HCT116 (cell line): ENCODE measurements around the gene ARL6. TPM values are rescaled to one million over a fixed set of nuclear protein-coding genes. Genes with fewer than 3 reads are reported as not detected.
"Not testable (repeated sequence)": the region's sequence is repeated elsewhere in the genome, so short reads cannot be mapped to it uniquely, and the experiment has no call there.

Experiments
- ATAC-seq: fragments of 200-7000 bp; cut with Tn5 transposase; 2 replicates; pipeline ENCODE4 v1.9.1; 2020; ENCODE audit warnings: mild to moderate bottlenecking, moderate library complexity
- BruUV-seq: library from RNA; stranded (reverse); fragments of 400-500 nt; replicated peaks from 2 replicates; lab custom pipeline; 2021; lab: Mats Ljungman, UMichigan
- CTCF ChIA-PET: fragments of 300-600 bp; sonication (Branson Sonifier 250); formaldehyde crosslinking; loops from one replicate; lab custom pipeline; 2021; ENCODE audit warnings: antibody characterized with exemption; lab: Charles Lee
- POLR2A ChIA-PET: fragments of 300-600, 350-600 bp; sonication (Branson Sonifier 250); formaldehyde crosslinking; loops from one replicate; lab custom pipeline; 2021; ENCODE audit warnings: antibody characterized with exemption; lab: Charles Lee
- RAD21 ChIA-PET, 2 experiments: fragments of 300-600 bp; sonication (Branson Sonifier 250); formaldehyde crosslinking; loops; one replicate each; lab custom pipeline; 2023; ENCODE audit warnings: low total read pairs in 2 of 2; ENCODE audit not compliant: uncharacterized antibody in 2 of 2, unreplicated experiment in 2 of 2, low non-redundant PET in 1 of 2; lab: Charles Lee
- DNase-seq: peaks from one replicate; pipeline ENCODE4 v3.0.0-alpha.2; 2010; ENCODE audit warnings: low read depth, low spot score
- H2AFZ ChIP-seq: fragments of 200-600 bp; shearing (Covaris generic), sonication (generic); 2 replicates; pipeline ENCODE4 v1.6.1; 2017; ENCODE audit warnings: low read depth, mixed run types, mixed read lengths, antibody characterized with exemption, low read length; ENCODE audit not compliant: poor library complexity, severe bottlenecking
- H3K27ac ChIP-seq: 2 replicates; pipeline ENCODE4 v1.5.1; 2012; ENCODE audit warnings: low read depth, low read length
- H3K27me3 ChIP-seq: fragments of 200-600 bp; sonication (generic); 2 replicates; pipeline ENCODE4 v1.6.1; 2016; ENCODE audit warnings: mixed run types, low read length, mixed read lengths; ENCODE audit not compliant: insufficient read depth
- H3K36me3 ChIP-seq, 2 experiments: fragments of 200-500 bp in 1 of 2; fragments of 200-600 bp in 1 of 2; sonication (Bioruptor generic) in 1 of 2; sonication (generic) in 1 of 2; 2 replicates each; pipeline versions ENCODE4 v1.5.1 to v1.6.1; 2014 to 2016; ENCODE audit warnings: low read length in 2 of 2, inconsistent platforms in 1 of 2, mixed read lengths in 1 of 2, mixed run types in 1 of 2; ENCODE audit not compliant: insufficient read depth in 2 of 2, control insufficient read depth in 1 of 2
- H3K4me1 ChIP-seq, 2 experiments: fragments of 200-600 bp in 1 of 2; sonication (generic) in 1 of 2; 2 replicates each; pipeline versions ENCODE4 v1.5.1 to v1.6.1; 2012 to 2017; ENCODE audit warnings: low read length in 2 of 2, inconsistent platforms in 1 of 2, mild to moderate bottlenecking in 1 of 2, mixed read lengths in 1 of 2, mixed run types in 1 of 2, moderate library complexity in 1 of 2; ENCODE audit not compliant: insufficient read depth in 2 of 2, control insufficient read depth in 1 of 2
- H3K4me2 ChIP-seq: fragments of 200-600 bp; sonication (generic); 2 replicates; pipeline ENCODE4 v1.6.1; 2017; ENCODE audit warnings: mixed run types, low read length, mixed read lengths
- H3K4me3 ChIP-seq, 2 experiments: fragments of 200-600 bp in 1 of 2; sonication (generic) in 1 of 2; replicated peaks in 1 of 2; 2 replicates each; pipeline ENCODE4 v1.5.1; 2011 to 2016; ENCODE audit warnings: low read length in 2 of 2, control low read depth in 1 of 2, low read depth in 1 of 2, mild to moderate bottlenecking in 1 of 2, mixed read lengths in 1 of 2, mixed run types in 1 of 2
- H3K79me2 ChIP-seq: fragments of 200-600 bp; sonication (generic); 2 replicates; pipeline ENCODE4 v1.6.1; 2017; ENCODE audit warnings: mild to moderate bottlenecking, mixed run types, low read length, moderate library complexity, mixed read lengths; ENCODE audit not compliant: insufficient read depth
- H3K9ac ChIP-seq: fragments of 200-600 bp; sonication (generic); 2 replicates; pipeline ENCODE4 v1.6.1; 2016; ENCODE audit warnings: low read length, mixed read lengths
- H3K9me2 ChIP-seq: fragments of 200-600 bp; sonication (generic), shearing (Covaris generic); 2 replicates; pipeline ENCODE4 v1.6.1; 2017; ENCODE audit warnings: mixed run types, mild to moderate bottlenecking, moderate library complexity; ENCODE audit not compliant: insufficient read depth
- H3K9me3 ChIP-seq, 2 experiments: fragments of 200-500 bp in 1 of 2; fragments of 200-600 bp in 1 of 2; sonication (Bioruptor generic) in 1 of 2; sonication (generic) in 1 of 2; 2 replicates each; pipeline ENCODE4 v1.6.1; 2014 to 2017; ENCODE audit warnings: low read length in 2 of 2, mixed read lengths in 2 of 2, inconsistent platforms in 1 of 2, low read depth in 1 of 2, mild to moderate bottlenecking in 1 of 2, mixed run types in 1 of 2, moderate library complexity in 1 of 2; ENCODE audit not compliant: control insufficient read depth in 1 of 2, insufficient read depth in 1 of 2
- H4K20me1 ChIP-seq: fragments of 200-600 bp; sonication (generic), shearing (Covaris generic); 2 replicates; pipeline ENCODE4 v1.6.1; 2017; ENCODE audit warnings: mixed run types, mild to moderate bottlenecking, moderate library complexity; ENCODE audit not compliant: insufficient read depth
- EGR1 ChIP-seq: IDR thresholded peaks from 2 replicates; pipeline ENCODE4 v1.6.1; 2012; ENCODE audit warnings: low read depth
- FOSL1 ChIP-seq: IDR thresholded peaks from 2 replicates; pipeline ENCODE4 v1.6.1; 2012; ENCODE audit warnings: low read depth
- REST ChIP-seq: IDR thresholded peaks from 2 replicates; pipeline ENCODE4 v1.6.1; 2012; ENCODE audit warnings: low read depth
- SP1 ChIP-seq: IDR thresholded peaks from 2 replicates; pipeline ENCODE4 v1.6.1; 2012; ENCODE audit warnings: low read depth
- YY1 ChIP-seq: IDR thresholded peaks from 2 replicates; pipeline ENCODE4 v1.6.1; 2011; ENCODE audit warnings: low read length, low read depth, moderate library complexity, mild to moderate bottlenecking; ENCODE audit not compliant: insufficient replicate concordance; ENCODE audit errors: extremely low read depth
- ZFX ChIP-seq: fragments of 450-650 bp; IDR thresholded peaks from 2 replicates; pipeline ENCODE4 v1.6.1; 2017
- intact Hi-C: fragments of 100-400 bp; cut with micrococcal nuclease; formaldehyde crosslinking; loops from 2 replicates; pipeline ENCODE4 v1.10.0; 2022
- total RNA-seq: library from RNA; stranded (reverse); gene quantifications from one replicate; pipeline ENCODE4 v1.2.1, GENCODE V29; 2021; ENCODE audit not compliant: unreplicated experiment

Gene ARL6
- total RNA-seq, 1 experiment from 2014 or later, result 2.9 TPM

- ATAC-seq, result no peak
- BruUV-seq, result no TSS peak
- CTCF ChIA-PET, result no interaction called here
- Histone ChIP-seq H3K9ac (no peak overlapping the region), H3K9me3 (no peaks in the 10 kb centered on the region), H3K79me2 (peaks cover 13% of the 10 kb centered on the region), H3K4me2 (no peak overlapping the region), H3K27ac (no peak overlapping the region), H2AFZ (no peak overlapping the region), H3K9me2 (no peaks in the 10 kb centered on the region), H4K20me1 (no peaks in the 10 kb centered on the region), H3K27me3 (no peaks in the 10 kb centered on the region), H3K4me3 (no peak overlapping the region), H3K4me1 (no peaks in the 10 kb centered on the region), H3K36me3 (no peaks in the 10 kb centered on the region)
- no peak for DNase-seq
- POLR2A ChIA-PET, result no interaction called here
- TF ChIP-seq SP1 (no peak), ZFX (no peak), YY1 (no peak), EGR1 (no peak), REST (no peak), FOSL1 (no peak)
- intact Hi-C loops, result loop anchor here (10.0 kb wide), 1 partner anchor 64 kb away; no protein-coding TSS in a partner anchor
- RAD21 ChIA-PET, result no interaction called here
Observed at GRCh38 chr3:97831140-97831539, 66.6 kb downstream of the ARL6 start.

- H3K79me2 ChIP-seq, result peaks cover 12% of the 10 kb centered on the region
- H3K9me3 ChIP-seq, DNase-seq, H3K27ac ChIP-seq, H4K20me1 ChIP-seq, H3K27me3 ChIP-seq, H3K4me3 ChIP-seq, H3K4me2 ChIP-seq, POLR2A ChIA-PET, ATAC-seq, RAD21 ChIA-PET, BruUV-seq, CTCF ChIA-PET, H2AFZ ChIP-seq, H3K36me3 ChIP-seq, H3K9ac ChIP-seq, H3K9me2 ChIP-seq, H3K4me1 ChIP-seq: not testable (repeated sequence)
- intact Hi-C loops, result loop anchor here (10.0 kb wide), 1 partner anchor 62 kb away; no protein-coding TSS in a partner anchor
Observed at GRCh38 chr3:97833184-97833583, 68.6 kb downstream of the ARL6 start.
